Measurements from ENCODE around the gene C2CD4D.

Gene C2CD4D

GRCh38 chr1:151853411-151853943 is 13.9 kb upstream of the C2CD4D start, which contains the start of gene THEM5:
TSS of gene THEM5 (minus strand) at chr1:151853712. CDS start at chr1:151853565, 147 bp downstream.
- H3K9ac ChIP-seq (ENCODE audit: low read depth, low read length), result no peak within 1 kb of the TSS
- no peaks in the 10 kb centered on the region for H3K9me3 ChIP-seq (ENCODE audit: insufficient read depth, low read length, severe bottlenecking)
- H3K79me2 ChIP-seq (ENCODE audit: insufficient read depth, low read length), result no peaks in the 10 kb centered on the region
- ATAC-seq (ENCODE audit: insufficient read depth, low read depth) (no peak), DNase-seq (peak; percentile 22)
- TF ChIP-seq, protein P1, sequence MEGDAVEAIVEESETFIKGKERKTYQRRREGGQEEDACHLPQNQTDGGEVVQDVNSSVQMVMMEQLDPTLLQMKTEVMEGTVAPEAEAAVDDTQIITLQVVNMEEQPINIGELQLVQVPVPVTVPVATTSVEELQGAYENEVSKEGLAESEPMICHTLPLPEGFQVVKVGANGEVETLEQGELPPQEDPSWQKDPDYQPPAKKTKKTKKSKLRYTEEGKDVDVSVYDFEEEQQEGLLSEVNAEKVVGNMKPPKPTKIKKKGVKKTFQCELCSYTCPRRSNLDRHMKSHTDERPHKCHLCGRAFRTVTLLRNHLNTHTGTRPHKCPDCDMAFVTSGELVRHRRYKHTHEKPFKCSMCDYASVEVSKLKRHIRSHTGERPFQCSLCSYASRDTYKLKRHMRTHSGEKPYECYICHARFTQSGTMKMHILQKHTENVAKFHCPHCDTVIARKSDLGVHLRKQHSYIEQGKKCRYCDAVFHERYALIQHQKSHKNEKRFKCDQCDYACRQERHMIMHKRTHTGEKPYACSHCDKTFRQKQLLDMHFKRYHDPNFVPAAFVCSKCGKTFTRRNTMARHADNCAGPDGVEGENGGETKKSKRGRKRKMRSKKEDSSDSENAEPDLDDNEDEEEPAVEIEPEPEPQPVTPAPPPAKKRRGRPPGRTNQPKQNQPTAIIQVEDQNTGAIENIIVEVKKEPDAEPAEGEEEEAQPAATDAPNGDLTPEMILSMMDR (IDR thresholded peaks at IDR 0.05; ENCODE audit: borderline replicate concordance, extremely low read depth, low read length, poor library complexity, severe bottlenecking), result peak; percentile 23
- no peak for TF ChIP-seq EZH2 (IDR thresholded peaks at IDR 0.05; ENCODE audit: borderline replicate concordance, low read depth, low read length, severe bottlenecking)
- H3K27me3 ChIP-seq (ENCODE audit: insufficient read depth, low read length, poor library complexity), result no peaks in the 10 kb centered on the region
- H3K4me1 ChIP-seq (ENCODE audit: insufficient read depth, low read length), result no peaks in the 10 kb centered on the region
- no peak within 1 kb of the TSS for H3K4me3 ChIP-seq (ENCODE audit: low read depth in 1 of 2, low read length in 2 of 2)
- no peak within 1 kb of the TSS for H3K27ac ChIP-seq (ENCODE audit: low read length)
- no peak within 1 kb of the TSS for H2AFZ ChIP-seq (ENCODE audit: low read depth, low read length)
- no peak within 1 kb of the TSS for H3K4me2 ChIP-seq (ENCODE audit: insufficient read depth, low read length)
- no peaks in the 10 kb centered on the region for H4K20me1 ChIP-seq (ENCODE audit: insufficient read depth, low read length)
- H3K36me3 ChIP-seq (ENCODE audit: insufficient read depth, low read length), result no peaks in the 10 kb centered on the region

GRCh38 chr1:151852733-151853132 is 13.1 kb upstream of the C2CD4D start:
- ATAC-seq (ENCODE audit: insufficient read depth, low read depth), result no peak
- no peak overlapping the region for H3K4me2 ChIP-seq (ENCODE audit: insufficient read depth, low read length)
- no peak overlapping the region for H3K9ac ChIP-seq (ENCODE audit: low read depth, low read length)
- H4K20me1 ChIP-seq (ENCODE audit: insufficient read depth, low read length), result no peaks in the 10 kb centered on the region
- H3K4me3 ChIP-seq (ENCODE audit: low read depth in 1 of 2, low read length in 2 of 2), result no peak overlapping the region
- no peaks in the 10 kb centered on the region for H3K79me2 ChIP-seq (ENCODE audit: insufficient read depth, low read length)
- no peak for DNase-seq
- no peak overlapping the region for H3K27ac ChIP-seq (ENCODE audit: low read length)
- TF ChIP-seq, protein P1 (IDR thresholded peaks at IDR 0.05; ENCODE audit: borderline replicate concordance, extremely low read depth, low read length, poor library complexity, severe bottlenecking), result no peak
- no peak for TF ChIP-seq EZH2 (IDR thresholded peaks at IDR 0.05; ENCODE audit: borderline replicate concordance, low read depth, low read length, severe bottlenecking)
- H2AFZ ChIP-seq (ENCODE audit: low read depth, low read length), result no peak overlapping the region
- H3K27me3 ChIP-seq (ENCODE audit: insufficient read depth, low read length, poor library complexity), result no peaks in the 10 kb centered on the region
- H3K9me3 ChIP-seq (ENCODE audit: insufficient read depth, low read length, severe bottlenecking), result no peaks in the 10 kb centered on the region
- H3K36me3 ChIP-seq (ENCODE audit: insufficient read depth, low read length), result no peaks in the 10 kb centered on the region
- H3K4me1 ChIP-seq (ENCODE audit: insufficient read depth, low read length), result no peaks in the 10 kb centered on the region

GRCh38 chr1:151851886-151852285 is 12.3 kb upstream of the C2CD4D start:
- H3K36me3 ChIP-seq (ENCODE audit: insufficient read depth, low read length), result no peaks in the 10 kb centered on the region
- no peaks in the 10 kb centered on the region for H3K9me3 ChIP-seq (ENCODE audit: insufficient read depth, low read length, severe bottlenecking)
- H3K79me2 ChIP-seq (ENCODE audit: insufficient read depth, low read length), result no peaks in the 10 kb centered on the region
- H3K27me3 ChIP-seq (ENCODE audit: insufficient read depth, low read length, poor library complexity), result no peaks in the 10 kb centered on the region
- H3K27ac ChIP-seq (ENCODE audit: low read length), result no peak overlapping the region
- no peak for DNase-seq
- H4K20me1 ChIP-seq (ENCODE audit: insufficient read depth, low read length), result no peaks in the 10 kb centered on the region
- no peak overlapping the region for H3K4me3 ChIP-seq (ENCODE audit: low read depth in 1 of 2, low read length in 2 of 2)
- no peak for ATAC-seq (ENCODE audit: insufficient read depth, low read depth)
- TF ChIP-seq, protein P1 (IDR thresholded peaks at IDR 0.05; ENCODE audit: borderline replicate concordance, extremely low read depth, low read length, poor library complexity, severe bottlenecking), result no peak
- no peak for TF ChIP-seq EZH2 (IDR thresholded peaks at IDR 0.05; ENCODE audit: borderline replicate concordance, low read depth, low read length, severe bottlenecking)
- no peak overlapping the region for H3K4me2 ChIP-seq (ENCODE audit: insufficient read depth, low read length)
- no peak overlapping the region for H3K9ac ChIP-seq (ENCODE audit: low read depth, low read length)
- no peaks in the 10 kb centered on the region for H3K4me1 ChIP-seq (ENCODE audit: insufficient read depth, low read length)
- no peak overlapping the region for H2AFZ ChIP-seq (ENCODE audit: low read depth, low read length)

Measured in DND-41 (cell line).